ENCODE results near the gene PHC1. TPM values are rescaled to one million over a fixed set of nuclear protein-coding genes. Genes with fewer than 3 reads are reported as not detected.

Gene PHC1
- 8.5 and 12.5 TPM in 2 replicates for total RNA-seq

GRCh38 chr12:8914033-8914715, at the start of gene PHC1:
TSS of gene PHC1 (plus strand) at chr12:8914509. CDS start at chr12:8917678, 3,169 bp downstream.

DNA sequence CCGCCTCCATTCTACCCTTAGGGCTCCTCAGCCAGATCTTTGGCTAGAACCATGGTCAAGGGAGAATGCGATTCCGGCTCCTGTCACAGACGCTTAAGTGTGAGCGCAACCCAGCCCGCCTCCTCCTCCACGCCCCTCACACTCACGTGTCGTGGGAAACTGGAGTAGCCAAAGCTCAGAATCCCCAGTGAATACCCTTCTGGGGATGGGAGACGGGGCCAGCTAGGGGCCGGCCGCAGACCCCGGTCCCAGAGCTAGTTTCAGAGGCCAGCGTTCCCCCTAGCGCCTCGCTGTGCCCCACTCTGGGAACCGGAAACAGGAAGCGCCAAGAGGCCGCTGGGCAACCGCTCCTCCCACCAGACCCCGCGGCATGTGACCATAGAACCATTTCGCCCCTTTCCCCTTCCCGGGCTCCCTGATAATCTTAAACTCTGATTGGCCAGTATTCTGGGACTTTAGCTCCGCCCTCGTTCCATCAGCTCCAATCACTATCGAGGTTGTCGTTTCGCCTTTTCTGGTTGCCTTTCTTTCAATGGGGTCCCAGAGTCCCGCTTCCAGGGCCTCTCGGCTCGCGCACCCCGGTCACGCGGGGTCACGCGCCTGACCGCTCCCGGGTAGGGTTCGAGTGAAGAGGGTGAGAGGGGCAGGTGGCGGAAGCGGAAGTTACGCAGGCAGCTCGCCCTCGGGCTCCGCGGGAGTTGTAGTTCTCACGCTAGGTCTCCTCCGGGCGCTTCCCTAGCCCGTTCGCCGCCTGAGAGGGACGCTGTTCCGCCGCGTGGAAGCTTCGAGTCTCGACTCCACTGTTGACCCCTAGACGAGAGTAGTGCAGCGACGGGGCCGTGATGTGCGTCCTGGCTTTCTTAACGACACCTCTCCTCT, 35.3 kb downstream of the PHC1 start, which contains the start of gene M6PR:
M6PR (minus strand) TSS at position 304 of the 879 bp plus-strand sequence. CDS start 3,241 bp downstream, outside the sequence.

DNA sequence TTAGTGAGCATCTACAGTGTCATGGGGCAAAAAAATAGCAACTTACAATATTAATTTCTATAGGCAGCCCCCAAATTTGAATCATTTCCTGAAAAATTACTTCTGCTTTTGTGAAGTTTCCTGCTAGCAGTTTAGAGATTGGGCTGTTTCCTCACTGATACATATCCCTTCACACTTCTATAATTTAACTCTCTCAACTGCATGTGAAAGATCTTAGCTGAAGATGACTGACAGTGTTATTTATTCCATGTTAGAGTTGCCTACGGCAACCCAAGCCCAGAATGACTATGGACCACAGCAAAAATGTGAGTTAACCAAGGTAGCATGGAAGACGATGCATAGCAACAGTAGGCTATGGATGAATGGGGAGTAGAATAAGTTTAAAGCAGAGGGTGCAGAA, 75.1 kb downstream of the PHC1 start, which contains the start of gene KLRG1:
KLRG1 (plus strand) TSS at position 134 of the 400 bp plus-strand sequence; CDS start at position 224, 90 bp downstream.

Other genes starting within 250 kb of the PHC1 start
- 19.8 and 24.0 TPM in 2 replicates for gene RIMKLB, start 216.5 kb upstream of the PHC1 start, total RNA-seq
- gene A2ML1, start 91.9 kb upstream of the PHC1 start, total RNA-seq, result 0.09 and 0.14 TPM in 2 replicates
- gene M6PR, start 35.1 kb downstream of the PHC1 start, total RNA-seq, result 309 and 402 TPM in 2 replicates
- 0.28 and 0.65 TPM in 2 replicates for gene KLRG1, start 75.0 kb downstream of the PHC1 start, total RNA-seq
- gene A2M, start 201.4 kb downstream of the PHC1 start, total RNA-seq, result 10.8 and 12.1 TPM in 2 replicates

Data from smooth muscle cell of bladder (primary cell).